GM12864 (cell line): Measurements from ENCODE around the gene OR8S1.

Source experiments
- DNase-seq: peaks from one replicate; pipeline ENCODE4 v3.0.0-alpha.2; 2011; ENCODE audit warnings: low read depth
- H3K4me3 ChIP-seq: 2 replicates; pipeline ENCODE4 v1.5.1; 2011; ENCODE audit warnings: mild to moderate bottlenecking, low read depth, low read length, control low read depth
- CTCF ChIP-seq: IDR thresholded peaks from 2 replicates; pipeline ENCODE4 v1.5.1; 2011; ENCODE audit warnings: low read depth, mild to moderate bottlenecking, moderate library complexity, low read length, control low read depth, inconsistent platforms; ENCODE audit errors: missing control alignments

OR8S1 gene

DNA sequence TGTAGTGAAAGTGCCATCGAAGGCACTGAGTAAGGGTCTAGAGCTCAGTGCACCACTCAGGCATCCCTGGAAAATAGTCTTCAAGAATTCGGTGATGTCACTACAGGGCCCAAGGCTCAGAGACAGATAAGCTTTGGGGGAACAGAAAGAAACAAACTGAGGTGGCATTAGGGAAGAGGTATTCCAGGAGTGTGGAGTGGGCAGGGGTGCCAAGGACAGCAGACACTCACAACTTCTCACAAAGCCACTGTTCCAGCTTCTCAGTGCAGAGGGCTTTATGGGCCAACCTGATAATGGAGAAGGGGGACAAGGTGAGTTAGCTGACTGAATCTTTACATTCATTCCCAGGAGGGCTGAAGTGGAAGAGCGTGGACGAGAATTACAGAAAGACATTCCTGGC, 42.3 kb downstream of the OR8S1 start:
- DNase-seq, result no peak
- H3K4me3 ChIP-seq, result no peak overlapping the region
- no peak for TF ChIP-seq CTCF

DNA sequence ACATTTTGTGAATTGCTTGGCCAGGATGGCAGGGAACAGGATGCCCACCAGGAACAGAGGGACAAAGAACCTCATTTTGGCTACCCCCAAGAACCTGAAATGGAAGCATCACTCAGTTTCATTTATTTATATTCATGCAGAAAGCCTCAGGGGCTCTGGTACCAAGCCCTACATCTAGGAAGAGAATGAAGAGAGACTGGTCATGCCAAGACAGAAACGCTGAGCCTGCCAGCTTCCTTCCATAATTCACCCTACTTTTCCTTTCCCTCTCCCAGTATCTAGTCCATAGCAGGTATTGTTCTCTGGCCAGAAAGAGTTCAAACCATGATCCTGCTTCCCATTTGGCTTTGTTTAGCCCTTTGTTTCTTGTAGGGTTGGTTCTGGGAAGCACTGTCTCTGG, 44.5 kb downstream of the OR8S1 start, which contains the start of gene LALBA:
Gene LALBA (minus strand): TSS at position 101 of the 400 bp plus-strand sequence. CDS start 26 bp downstream, at position 75.
- H3K4me3 ChIP-seq, result no peak within 1 kb of the TSS
- DNase-seq, result no peak
- TF ChIP-seq CTCF, result no peak

DNA sequence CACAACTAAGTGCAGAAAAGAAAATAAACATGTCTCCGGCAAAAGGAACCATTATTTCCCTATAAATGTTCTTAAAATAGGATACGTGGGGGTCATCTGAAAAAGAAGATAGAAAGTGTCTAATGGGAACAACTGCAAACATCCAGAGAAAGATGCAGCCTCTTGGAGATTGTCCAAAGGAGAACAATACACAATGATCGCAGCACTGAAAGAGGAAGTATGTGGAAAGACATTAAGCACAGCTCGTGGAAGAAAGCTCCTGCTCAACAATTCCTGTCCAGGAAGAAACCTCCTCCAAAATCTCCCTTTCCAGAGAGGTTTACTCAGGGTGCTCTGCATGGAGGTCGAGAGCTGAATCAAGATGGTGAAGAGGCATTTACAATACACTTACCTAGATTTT, 46.9 kb downstream of the OR8S1 start:
- DNase-seq, result no peak
- TF ChIP-seq CTCF, result no peak
- H3K4me3 ChIP-seq, result no peak overlapping the region
